Retinal pigment epithelial cell (primary cell): ENCODE data around the gene ARSB.

Experiments used
- DNase-seq: peaks from one replicate; pipeline ENCODE4 v3.0.0-alpha.2; 2010; ENCODE audit warnings: low read depth
- H3K4me3 ChIP-seq: 2 replicates; pipeline ENCODE4 v1.5.1; 2011; ENCODE audit warnings: mild to moderate bottlenecking, low read length, control low read depth, moderate library complexity
- TF ChIP-seq, protein P1 (sequence below): conservative IDR thresholded peaks from 2 replicates; pipeline ENCODE4 v1.5.1; 2011; ENCODE audit warnings: low read depth, low read length, control low read depth, inconsistent platforms

Gene ARSB

DNA sequence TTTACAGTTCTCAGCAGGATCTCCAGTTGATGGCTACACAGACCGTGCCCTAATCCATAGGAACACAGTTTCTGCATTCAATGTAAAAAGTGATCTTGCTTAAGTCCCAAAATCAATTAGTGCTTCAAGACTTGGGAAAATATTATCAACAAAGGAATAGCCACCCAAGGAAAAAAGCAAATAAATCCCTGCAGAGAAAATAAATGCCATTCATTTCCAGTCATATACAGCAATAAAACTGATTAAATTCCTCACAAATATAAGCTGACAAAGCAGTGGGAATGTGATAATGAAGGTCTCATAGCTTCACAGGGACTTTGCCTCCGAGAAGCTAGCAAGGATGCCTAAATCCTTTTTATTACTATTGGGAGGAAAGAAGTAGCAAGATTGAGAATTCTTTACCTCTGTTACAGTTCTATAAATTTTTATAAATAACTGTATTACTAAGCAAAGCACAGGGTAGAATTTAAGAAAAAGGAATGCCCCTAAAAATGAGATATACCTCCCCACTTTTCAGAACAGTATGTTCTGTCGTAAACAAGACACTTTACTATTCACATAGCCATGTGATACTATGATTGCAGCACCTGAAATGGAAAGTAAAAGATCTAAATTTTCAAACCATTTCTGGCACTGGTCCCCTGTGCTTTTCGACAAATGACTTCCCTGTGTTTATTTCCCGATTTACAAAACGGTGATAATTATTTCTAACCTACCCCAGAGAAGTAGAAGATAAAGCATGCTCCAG lies 59.8 kb downstream of the ARSB start:
- no peak overlapping the region for H3K4me3 ChIP-seq
- TF ChIP-seq, protein P1, sequence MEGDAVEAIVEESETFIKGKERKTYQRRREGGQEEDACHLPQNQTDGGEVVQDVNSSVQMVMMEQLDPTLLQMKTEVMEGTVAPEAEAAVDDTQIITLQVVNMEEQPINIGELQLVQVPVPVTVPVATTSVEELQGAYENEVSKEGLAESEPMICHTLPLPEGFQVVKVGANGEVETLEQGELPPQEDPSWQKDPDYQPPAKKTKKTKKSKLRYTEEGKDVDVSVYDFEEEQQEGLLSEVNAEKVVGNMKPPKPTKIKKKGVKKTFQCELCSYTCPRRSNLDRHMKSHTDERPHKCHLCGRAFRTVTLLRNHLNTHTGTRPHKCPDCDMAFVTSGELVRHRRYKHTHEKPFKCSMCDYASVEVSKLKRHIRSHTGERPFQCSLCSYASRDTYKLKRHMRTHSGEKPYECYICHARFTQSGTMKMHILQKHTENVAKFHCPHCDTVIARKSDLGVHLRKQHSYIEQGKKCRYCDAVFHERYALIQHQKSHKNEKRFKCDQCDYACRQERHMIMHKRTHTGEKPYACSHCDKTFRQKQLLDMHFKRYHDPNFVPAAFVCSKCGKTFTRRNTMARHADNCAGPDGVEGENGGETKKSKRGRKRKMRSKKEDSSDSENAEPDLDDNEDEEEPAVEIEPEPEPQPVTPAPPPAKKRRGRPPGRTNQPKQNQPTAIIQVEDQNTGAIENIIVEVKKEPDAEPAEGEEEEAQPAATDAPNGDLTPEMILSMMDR, result no peak
- no peak for DNase-seq

DNA sequence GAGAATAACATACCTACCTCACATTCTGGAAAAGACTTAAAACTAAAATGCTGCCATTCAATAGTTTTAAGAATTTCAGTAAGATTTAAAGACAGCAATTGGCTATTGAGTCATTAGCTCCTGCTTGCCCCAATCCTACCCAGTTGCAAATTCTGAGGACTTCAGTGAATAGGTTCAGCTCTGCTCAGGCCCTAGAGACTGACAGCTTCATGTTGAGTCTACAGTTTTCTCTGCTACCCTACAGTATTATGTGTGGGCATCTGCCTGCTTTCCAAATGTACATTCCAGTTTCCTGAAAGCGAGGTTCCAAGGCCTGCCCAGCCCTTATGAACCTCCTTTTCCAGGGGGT lies 61.5 kb downstream of the ARSB start:
- TF ChIP-seq, protein P1, result no peak
- no peak for DNase-seq

DNA sequence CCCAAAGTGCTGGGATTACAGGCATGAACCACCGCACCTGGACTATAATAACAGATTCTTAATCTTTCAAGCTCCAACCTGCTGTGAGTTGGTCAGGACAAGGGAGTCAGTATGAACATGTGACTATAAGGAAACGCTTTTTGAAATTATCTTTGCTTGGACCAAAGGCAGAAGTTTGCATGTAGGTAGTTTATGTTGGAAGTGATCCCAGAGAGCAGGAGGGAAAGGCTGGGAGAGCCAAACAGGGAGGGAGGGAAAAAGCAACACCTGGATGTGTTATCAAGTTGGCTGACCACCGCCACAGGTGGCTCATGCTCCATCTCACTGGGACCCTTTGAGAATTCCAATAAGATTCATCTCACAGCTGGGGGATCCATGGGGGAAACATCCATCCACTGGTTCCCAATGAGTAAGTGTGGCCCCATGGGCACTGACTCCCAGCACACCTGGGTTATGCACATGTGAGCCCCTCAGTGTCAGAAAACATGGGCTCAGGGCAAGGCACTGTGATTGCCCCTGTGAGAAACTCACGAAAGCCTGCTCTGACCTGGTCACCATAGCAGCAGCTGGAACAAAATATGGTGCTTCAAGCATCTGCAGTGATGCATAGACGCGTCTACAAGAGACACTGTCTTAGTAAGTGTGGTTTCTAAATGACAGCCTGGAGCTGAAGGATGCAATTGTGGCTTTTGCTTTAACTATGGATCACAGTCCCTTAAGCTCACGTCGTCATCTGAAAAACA lies 62.1 kb downstream of the ARSB start:
- no peak for DNase-seq
- TF ChIP-seq, protein P1, result no peak
- no peak overlapping the region for H3K4me3 ChIP-seq

More for the DNA sequence above, 61.5 kb downstream of the ARSB start:
- no peak overlapping the region for H3K4me3 ChIP-seq

DNA sequence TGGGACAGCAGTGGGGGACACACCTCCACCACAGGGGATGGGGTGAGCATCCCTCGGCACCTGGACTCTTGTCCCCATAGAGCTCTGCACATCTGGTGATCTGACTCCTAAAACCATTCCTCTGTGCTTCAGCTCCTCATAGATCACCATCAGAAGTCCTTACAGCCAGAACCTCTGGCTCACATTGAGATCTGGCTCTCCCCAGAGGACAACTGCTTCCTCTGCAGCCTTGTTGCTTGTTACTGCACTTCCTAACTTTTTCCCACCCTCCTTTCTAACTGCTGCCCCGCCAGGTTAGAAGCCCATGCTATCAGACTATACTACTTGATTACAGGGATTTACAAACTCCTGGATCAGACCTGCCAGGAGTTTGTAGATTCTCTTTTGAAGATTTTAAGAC lies 64.5 kb downstream of the ARSB start:
- no peak for DNase-seq
- TF ChIP-seq, protein P1, result no peak
- no peak overlapping the region for H3K4me3 ChIP-seq

DNA sequence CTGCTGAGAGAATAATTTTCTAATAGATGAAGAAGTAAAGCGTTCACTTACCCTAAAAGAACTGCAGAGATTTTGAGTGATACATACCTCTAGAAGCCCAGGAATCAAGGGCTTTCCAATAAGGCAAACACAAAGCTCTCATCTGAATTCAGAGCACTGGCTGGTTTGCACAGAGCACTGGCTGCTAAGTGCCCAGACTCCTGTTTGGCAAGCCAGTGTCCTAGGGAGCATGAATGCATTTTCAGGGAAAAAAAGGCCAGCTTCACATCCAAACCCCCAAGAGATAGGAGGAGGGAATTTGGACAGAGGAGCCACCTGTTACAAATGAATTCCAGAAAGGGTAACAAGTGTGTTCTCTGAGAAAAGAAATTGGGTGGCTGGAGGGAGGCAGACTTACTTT lies 65.3 kb downstream of the ARSB start:
- DNase-seq, result no peak
- no peak overlapping the region for H3K4me3 ChIP-seq
- TF ChIP-seq, protein P1, result no peak

DNA sequence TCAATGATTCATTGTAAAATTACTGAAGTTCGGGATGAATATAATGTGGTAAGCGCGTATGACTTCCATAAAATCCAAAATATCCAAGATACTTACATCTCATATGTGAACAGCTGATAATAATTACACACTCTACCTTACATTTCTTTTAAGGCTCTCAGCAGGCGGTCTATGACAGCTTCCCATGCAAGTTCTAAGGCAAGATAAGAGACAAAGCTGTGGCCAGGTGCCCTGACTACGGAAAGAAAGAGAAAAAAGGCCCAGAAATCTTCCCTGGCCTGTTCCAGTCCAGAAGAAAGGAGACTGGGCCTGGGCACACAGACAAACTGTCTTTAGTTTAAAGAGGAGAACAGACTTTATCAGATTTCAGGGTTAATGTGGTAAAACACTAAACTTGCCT lies 69.1 kb downstream of the ARSB start:
- TF ChIP-seq, protein P1, result no peak
- no peak for DNase-seq
- no peak overlapping the region for H3K4me3 ChIP-seq

DNA sequence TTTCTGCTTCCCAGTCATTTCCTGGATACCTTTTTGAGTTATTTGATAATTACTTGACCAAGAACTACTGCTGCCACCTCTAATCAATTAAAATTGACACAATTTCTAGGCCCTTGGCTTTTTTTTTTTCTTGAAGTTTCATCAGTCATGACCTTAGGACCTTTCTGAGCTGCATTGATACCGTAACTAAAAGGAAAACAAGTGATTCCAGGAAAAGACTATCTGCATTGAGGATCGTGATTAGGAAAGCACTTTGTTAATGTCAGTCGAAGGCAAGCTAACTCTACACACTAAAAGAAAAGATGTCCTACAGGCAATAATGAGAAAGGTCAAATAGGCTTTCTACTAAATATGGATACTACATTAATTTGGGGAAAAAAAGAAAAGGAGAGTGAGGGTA lies 69.9 kb downstream of the ARSB start:
- H3K4me3 ChIP-seq, result no peak overlapping the region
- DNase-seq, result no peak

More for the DNA sequence above, 69.9 kb downstream of the ARSB start:
- TF ChIP-seq, protein P1, result no peak
